ENCODE measurements around the gene INS. TPM values are rescaled to one million over a fixed set of nuclear protein-coding genes. Genes with fewer than 3 reads are reported as not detected.

The INS gene
- polyA plus RNA-seq, 1 experiment = not detected

DNA sequence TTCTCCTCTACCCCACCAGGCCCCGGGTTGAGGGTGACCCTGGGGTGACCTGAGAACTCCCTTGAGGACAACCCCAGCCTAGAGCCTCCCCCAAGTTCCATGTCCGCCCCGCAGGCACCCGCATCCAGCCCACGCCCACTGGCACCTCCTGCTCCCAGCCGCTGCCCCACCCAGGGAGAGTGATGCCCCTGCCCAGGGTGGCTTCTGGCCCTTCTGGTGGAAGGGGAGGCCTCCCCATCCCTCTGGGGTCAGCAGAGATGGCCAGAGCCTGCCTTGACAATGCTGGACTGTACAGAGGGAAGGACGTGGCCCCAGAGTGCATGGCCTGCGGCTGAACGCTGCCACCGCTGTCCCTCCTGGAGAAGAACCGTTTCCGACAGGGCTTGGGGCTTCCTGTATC lies 11.7 kb upstream of the INS start:
- DNase-seq (ENCODE audit: low read depth) = no peak
- Histone ChIP-seq H3K36me3 (ENCODE audit: control insufficient read depth, insufficient read depth, low read length) (no peaks in the 10 kb centered on the region), H3K27me3 (ENCODE audit: control insufficient read depth, insufficient read depth, low read length) (no peaks in the 10 kb centered on the region), H3K4me3 (ENCODE audit: low read depth, low read length) (no peak overlapping the region)
- ChIA-PET CTCF (interaction anchor here (0.8 to 1.4 kb wide), 2 partner anchors 15 to 21 kb away, joined by 3 to 4 read pairs; no protein-coding TSS in a partner anchor), POLR2A (no interaction called here)
- TF ChIP-seq, protein P1, sequence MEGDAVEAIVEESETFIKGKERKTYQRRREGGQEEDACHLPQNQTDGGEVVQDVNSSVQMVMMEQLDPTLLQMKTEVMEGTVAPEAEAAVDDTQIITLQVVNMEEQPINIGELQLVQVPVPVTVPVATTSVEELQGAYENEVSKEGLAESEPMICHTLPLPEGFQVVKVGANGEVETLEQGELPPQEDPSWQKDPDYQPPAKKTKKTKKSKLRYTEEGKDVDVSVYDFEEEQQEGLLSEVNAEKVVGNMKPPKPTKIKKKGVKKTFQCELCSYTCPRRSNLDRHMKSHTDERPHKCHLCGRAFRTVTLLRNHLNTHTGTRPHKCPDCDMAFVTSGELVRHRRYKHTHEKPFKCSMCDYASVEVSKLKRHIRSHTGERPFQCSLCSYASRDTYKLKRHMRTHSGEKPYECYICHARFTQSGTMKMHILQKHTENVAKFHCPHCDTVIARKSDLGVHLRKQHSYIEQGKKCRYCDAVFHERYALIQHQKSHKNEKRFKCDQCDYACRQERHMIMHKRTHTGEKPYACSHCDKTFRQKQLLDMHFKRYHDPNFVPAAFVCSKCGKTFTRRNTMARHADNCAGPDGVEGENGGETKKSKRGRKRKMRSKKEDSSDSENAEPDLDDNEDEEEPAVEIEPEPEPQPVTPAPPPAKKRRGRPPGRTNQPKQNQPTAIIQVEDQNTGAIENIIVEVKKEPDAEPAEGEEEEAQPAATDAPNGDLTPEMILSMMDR (IDR thresholded peaks at IDR 0.05; ENCODE audit: insufficient read depth, low read depth, low read length) = no peak

DNA sequence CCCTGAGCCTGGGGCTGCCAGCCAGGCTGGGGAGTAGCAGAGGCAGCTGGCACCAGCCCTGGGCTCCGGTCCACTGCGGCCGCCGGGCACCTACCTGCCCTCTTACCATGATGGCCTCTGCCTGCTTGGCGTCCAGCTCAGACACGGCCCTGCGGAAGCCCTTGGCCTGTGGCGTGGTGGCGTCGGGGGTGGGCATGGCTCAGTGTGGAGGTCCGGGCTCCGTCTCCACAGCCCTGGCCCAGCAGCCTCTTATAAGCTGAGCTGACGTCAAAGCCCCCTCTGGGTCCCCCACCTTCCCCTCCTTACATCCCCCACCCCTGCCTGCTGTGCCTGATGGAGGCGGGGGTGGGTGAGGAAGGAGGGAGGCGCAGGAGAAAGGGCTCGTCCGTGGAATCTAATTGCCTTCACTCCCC lies 10.6 kb upstream of the INS start, which contains the start of gene TH:
TSS of gene TH (minus strand) at position 225 of the 413 bp plus-strand sequence. CDS start at position 196, 29 bp downstream.
- CTCF ChIA-PET = interaction anchor here (0.6 to 1.8 kb wide), 5 partner anchors 16 to 720 kb away, joined by 3 to 5 read pairs (median 3); no protein-coding TSS in a partner anchor
- TF ChIP-seq, protein P1 (IDR thresholded peaks at IDR 0.05; ENCODE audit: insufficient read depth, low read depth, low read length) = no peak
- POLR2A ChIA-PET = interaction anchor here (0.6 kb wide), 1 partner anchor 135 kb away, joined by 16 read pairs; no protein-coding TSS in a partner anchor
- Histone ChIP-seq H3K4me3 (ENCODE audit: low read depth, low read length) (no peak within 1 kb of the TSS), H3K27me3 (ENCODE audit: control insufficient read depth, insufficient read depth, low read length) (no peaks in the 10 kb centered on the region), H3K36me3 (ENCODE audit: control insufficient read depth, insufficient read depth, low read length) (no peaks in the 10 kb centered on the region)
- DNase-seq (ENCODE audit: low read depth) = no peak

DNA sequence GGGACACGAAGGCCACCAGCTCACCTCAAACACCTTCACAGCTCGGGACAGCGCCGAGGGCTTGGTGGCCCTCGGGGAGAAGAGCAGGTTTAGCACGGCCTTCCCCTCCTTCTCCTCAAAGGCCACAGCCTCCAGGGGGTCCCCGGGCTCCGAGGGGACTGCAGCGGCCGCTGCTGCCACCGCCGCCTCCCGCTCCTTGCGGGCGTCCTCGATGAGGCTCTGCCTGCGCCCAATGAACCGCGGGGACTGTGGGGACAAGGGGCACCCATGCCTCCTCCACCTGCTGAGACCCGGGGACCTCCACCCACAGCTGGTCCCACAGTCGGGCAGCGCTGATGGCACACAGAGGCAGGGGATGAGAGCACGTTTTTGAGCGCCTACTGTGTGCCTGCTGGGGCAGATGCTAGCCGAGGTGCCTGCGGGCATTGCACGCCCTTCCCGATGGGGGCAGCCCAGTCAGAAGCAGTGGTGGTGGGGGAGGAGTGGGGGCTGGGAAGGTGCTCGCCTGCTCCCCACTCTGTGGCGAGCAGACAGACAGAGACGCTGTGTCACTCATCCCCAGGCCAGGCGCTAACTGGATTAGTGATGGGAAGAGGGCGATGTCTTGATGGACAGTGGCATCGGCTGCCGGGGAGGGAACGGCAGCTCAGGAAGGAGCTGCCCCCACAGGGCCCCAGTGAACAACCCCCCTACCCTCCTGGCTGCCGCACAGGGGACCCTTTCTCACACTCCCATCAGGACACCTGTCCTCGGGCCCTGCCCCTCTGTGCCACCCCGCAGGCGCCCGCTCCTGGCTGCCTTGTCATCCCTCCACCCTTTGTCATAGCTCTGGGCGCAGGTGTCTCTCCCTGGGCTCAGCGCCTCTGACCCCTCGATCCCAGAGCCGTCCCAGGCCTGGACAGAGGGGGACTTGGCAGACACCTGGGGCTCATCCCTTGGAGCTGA lies 8.9 kb upstream of the INS start:
- Histone ChIP-seq H3K36me3 (ENCODE audit: control insufficient read depth, insufficient read depth, low read length) (no peaks in the 10 kb centered on the region), H3K27me3 (ENCODE audit: control insufficient read depth, insufficient read depth, low read length) (no peaks in the 10 kb centered on the region), H3K4me3 (ENCODE audit: low read depth, low read length) (no peak overlapping the region)
- TF ChIP-seq, protein P1 (IDR thresholded peaks at IDR 0.05; ENCODE audit: insufficient read depth, low read depth, low read length) = no peak
- CTCF ChIA-PET = interaction anchor here (0.6 to 1.8 kb wide), 7 partner anchors 12 to 722 kb away, joined by 3 to 5 read pairs (median 4); no protein-coding TSS in a partner anchor
- POLR2A ChIA-PET = no interaction called here
- no peak for DNase-seq (ENCODE audit: low read depth)

DNA sequence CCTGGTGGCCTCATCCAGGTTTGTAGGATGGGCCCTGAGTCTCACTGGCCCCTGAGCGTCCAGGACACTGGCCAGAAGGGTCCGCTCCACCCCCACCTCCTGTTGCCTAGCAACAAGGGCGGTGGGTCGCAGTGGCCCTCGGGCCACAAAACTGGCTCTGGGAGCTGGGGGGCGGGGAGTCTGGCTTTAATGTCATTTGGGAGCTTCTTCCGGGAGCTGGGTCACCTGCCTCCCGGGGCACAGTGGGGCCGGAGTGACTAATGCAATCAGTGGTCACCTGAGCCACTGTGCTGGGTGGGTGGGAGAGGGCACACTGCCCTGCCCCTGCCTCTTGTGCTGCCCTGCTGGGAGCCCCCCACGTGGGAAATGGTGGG lies 8.0 kb upstream of the INS start:
- no peaks in the 10 kb centered on the region for H3K27me3 ChIP-seq (ENCODE audit: control insufficient read depth, insufficient read depth, low read length)
- CTCF ChIA-PET = interaction anchor here (0.7 to 1.4 kb wide), 3 partner anchors 11 to 136 kb away, joined by 3 to 4 read pairs (median 3); no protein-coding TSS in a partner anchor

More for the DNA sequence above, 8.0 kb upstream of the INS start:
- TF ChIP-seq, protein P1 (IDR thresholded peaks at IDR 0.05; ENCODE audit: insufficient read depth, low read depth, low read length) = no peak
- H3K4me3 ChIP-seq (ENCODE audit: low read depth, low read length) = no peak overlapping the region
- DNase-seq (ENCODE audit: low read depth) = no peak
- no peaks in the 10 kb centered on the region for H3K36me3 ChIP-seq (ENCODE audit: control insufficient read depth, insufficient read depth, low read length)
- POLR2A ChIA-PET = no interaction called here
